Heart left ventricle (tissue), 16 donors: ENCODE measurements around the gene NTRK3. TPM values are rescaled to one million over a fixed set of nuclear protein-coding genes. Genes with fewer than 3 reads are reported as not detected.

ENCODE experiments used
- ATAC-seq, 4 donors: fragments of 200-7000 bp; cut with Tn5 transposase; one replicate each; pipeline ENCODE4 v1.9.1; 2020 to 2022; ENCODE audit warnings: moderate library complexity in 4 of 4, mild to moderate bottlenecking in 3 of 4, moderate number of reproducible peaks in 1 of 4
- DNase-seq, 5 donors: peaks; one replicate each; pipeline ENCODE4 v3.0.0-alpha.2; 2020
- H3K27ac ChIP-seq, 12 donors: fragments of 200-600 bp; sonication (generic) in 4 of 12; one replicate each; pipeline versions ENCODE4 v1.5.0 to v1.8.0; 2016 to 2022; ENCODE audit warnings: mild to moderate bottlenecking in 2 of 12
- H3K27me3 ChIP-seq, 9 donors: fragments of 200-600 bp; sonication (generic) in 2 of 9; one replicate each; pipeline versions ENCODE4 v1.5.1 to v1.8.0; 2016 to 2022; ENCODE audit warnings: mild to moderate bottlenecking in 3 of 9
- H3K36me3 ChIP-seq, 9 donors: fragments of 200-600 bp; sonication (generic) in 2 of 9; one replicate each; pipeline versions ENCODE4 v1.5.0 to v1.8.0; 2018 to 2022; ENCODE audit warnings: mild to moderate bottlenecking in 2 of 9
- H3K4me1 ChIP-seq, 12 donors: fragments of 200-600 bp; sonication (generic) in 4 of 12; one replicate each; pipeline versions ENCODE4 v1.5.0 to v1.8.0; 2016 to 2022; ENCODE audit warnings: mild to moderate bottlenecking in 3 of 12
- H3K4me3 ChIP-seq, 12 donors: fragments of 200-600 bp; sonication (generic) in 4 of 12; one replicate each; pipeline versions ENCODE4 v1.5.0 to v1.8.0; 2017 to 2022; ENCODE audit warnings: mild to moderate bottlenecking in 9 of 12, moderate library complexity in 4 of 12
- H3K9me3 ChIP-seq, 12 donors: fragments of 200-600 bp; sonication (generic) in 4 of 12; one replicate each; pipeline versions ENCODE4 v1.5.0 to v1.8.0; 2016 to 2022; ENCODE audit warnings: mild to moderate bottlenecking in 1 of 12
- CTCF ChIP-seq, 12 donors: fragments of 200-600 bp; sonication (generic) in 4 of 12; IDR thresholded peaks; one replicate each; pipeline versions ENCODE4 v1.5.0 to v1.8.0; 2018 to 2022; ENCODE audit warnings: antibody characterized with exemption in 12 of 12, mild to moderate bottlenecking in 5 of 12
- POLR2A ChIP-seq, 2 donors: fragments of 450-650 bp; IDR thresholded peaks; one replicate each; pipeline ENCODE4 v1.6.1; 2017; ENCODE audit warnings: antibody characterized with exemption in 2 of 2, mild to moderate bottlenecking in 2 of 2, moderate library complexity in 2 of 2
- WGBS, 4 donors: extraction: QIAGEN DNeasy Blood & Tissue Kit in 2 of 4; methylation state at CpG; one replicate each; pipeline versions ENCODE4 v1.1.5 to v1.1.7; 2013 to 2018; 5-methylcytosine and 5-hydroxymethylcytosine counted together
- intact Hi-C, 10 donors: fragments of 100-400 bp; cut with DNase I; formaldehyde crosslinking; loops; one replicate each; pipeline versions ENCODE4 v1.11.1 to v1.14.2; 2022
- polyA plus RNA-seq, 2 donors: library from polyadenylated mRNA; stranded (reverse); fragments of 200-250 nt; gene quantifications; one replicate each; pipeline ENCODE4 v1.2.3, GENCODE V29; 2013
- total RNA-seq, 9 donors: library from RNA; depleted of rRNA in 2 of 9; stranded (reverse); fragments of >200 nt in 2 of 9; fragmentation: NEBNext Ultra II Directional in 3 of 9; extraction: Animal tissue kit (Norgen Biotek cat#: 25700) in 3 of 9; gene quantifications; one replicate each; pipeline versions ENCODE4 v1.1.0 to v1.2.4, GENCODE V29; 2016 to 2023
- donor health status: ischemic (EF 13 %, LVEDD 7.1; RV severe dilation, severe dysfunction).
- donor health status: healthy with polysubstance abuse.
- donor health status: DM: no; HTN: yes; CAD: no.
- donor health status: DM: no; HTN: no; CAD: no.
- donor health status: ischemic (EF 25% LVEDD 6.9; RV normal size, moderate dysfunction).
- donor health status: ischemic (EF 25% LVEDD 5.7; RV mildly dilated, moderate dysfunction).
- donor health status: healthy.
- donor health status: DM: yes; HTN: yes; CAD: no.
- donor health status: ischemic (EF 35%, LVEDD 5.7; RV mildly dilated, moderate dysfunction).
- donor health status: nonischemic (EF 11% LVEDD 7.7; RV severe dilation, severe dysfunction).
- donor health status: DM: yes; HTN: yes; CAD: no.
- donor health status: PGD.
- donor health status: ischemic (EF 29% LVEDD 5.4; RV normal size, mild dysfunction).
- donor health status: nonischemic (EF 23%, LVEDD 6.1; RV moderate dilation, normal function).

Gene NTRK3
- total and polyA plus RNA-seq, 11 donors = 0.53 to 6.8 (median 2.0) TPM

DNA sequence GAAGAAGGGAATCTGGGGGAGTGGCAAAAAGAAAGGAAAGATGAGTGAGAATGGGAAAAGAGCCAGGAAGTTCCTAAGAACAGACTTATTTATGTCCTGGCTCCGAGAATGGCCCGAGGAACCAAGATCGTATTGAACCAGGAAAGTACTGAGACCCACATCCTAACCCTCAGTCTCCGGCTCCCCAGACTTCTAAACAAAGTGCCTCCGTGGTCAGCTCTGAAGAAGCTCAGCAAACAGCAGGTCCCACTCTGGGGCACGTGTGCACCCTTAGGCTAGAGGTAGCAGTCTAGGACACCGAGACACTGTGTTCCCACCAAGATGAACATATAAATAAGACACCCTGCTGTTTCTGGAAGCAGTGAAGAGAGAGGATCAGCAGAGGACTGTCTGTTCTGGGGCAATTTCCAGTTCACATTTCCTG is 307.4 kb downstream of the NTRK3 start:
- peak; percentile 25 to 69 (median 28) for ATAC-seq
- peak overlapping the region in 9 of 12 donors; percentile 1 to 64 (median 50) for H3K27ac ChIP-seq
- 52 to 75% (median 68%) methylated on average over 7 of the region's 7 CpGs for WGBS, 4 donors

GRCh38 chr15:87947560-87947959 is 309.0 kb downstream of the NTRK3 start:
- 45 to 57% (median 46%) methylated on average over 3 of the region's 3 CpGs for WGBS, 4 donors
- Histone ChIP-seq H3K27me3 (no peaks in the 10 kb centered on the region), H3K27ac (no peak overlapping the region), H3K9me3 (no peaks in the 10 kb centered on the region), H3K36me3 (no peaks in the 10 kb centered on the region), H3K4me3 (no peak overlapping the region), H3K4me1 (peaks cover 0 to 31% (median 9%) of the 10 kb centered on the region in 12 donors)
- ATAC-seq = no peak
- intact Hi-C loops = loop anchor here in 1 of 10 donors (10.0 kb wide), 1 partner anchor 273 kb away; no protein-coding TSS in a partner anchor
- TF ChIP-seq POLR2A (IDR thresholded peaks at IDR 0.05) (no peak), CTCF (IDR thresholded peaks at IDR 0.05) (no peak)
- no peak for DNase-seq

More for the DNA sequence above, 307.4 kb downstream of the NTRK3 start:
- no peaks in the 10 kb centered on the region for H3K9me3 ChIP-seq
- DNase-seq = no peak
- no peaks in the 10 kb centered on the region for H3K36me3 ChIP-seq
- H3K4me1 ChIP-seq = peaks cover 0 to 31% (median 8%) of the 10 kb centered on the region in 12 donors
- TF ChIP-seq CTCF (IDR thresholded peaks at IDR 0.05) = no peak
- intact Hi-C loops = loop anchor here in 1 of 10 donors (10.0 kb wide), 1 partner anchor 274 kb away; no protein-coding TSS in a partner anchor
- H3K27me3 ChIP-seq = no peaks in the 10 kb centered on the region
- no peak overlapping the region for H3K4me3 ChIP-seq

GRCh38 chr15:87945246-87945645 is 311.3 kb downstream of the NTRK3 start:
- peaks cover 0 to 35% (median 11%) of the 10 kb centered on the region in 12 donors for H3K4me1 ChIP-seq
- ATAC-seq (no peak), DNase-seq (no peak)
- no peaks in the 10 kb centered on the region for H3K36me3 ChIP-seq
- no peak overlapping the region for H3K4me3 ChIP-seq
- 70 to 86% (median 80%) methylated on average over 3 of the region's 3 CpGs for WGBS, 4 donors
- no peaks in the 10 kb centered on the region for H3K9me3 ChIP-seq
- no peaks in the 10 kb centered on the region for H3K27me3 ChIP-seq
- H3K27ac ChIP-seq = peak overlapping the region in 8 of 12 donors; percentile 19 to 59 (median 36)
- intact Hi-C loops = loop anchor here in 1 of 10 donors (10.0 kb wide), 1 partner anchor 270 kb away; no protein-coding TSS in a partner anchor
- TF ChIP-seq CTCF (IDR thresholded peaks at IDR 0.05) = no peak
- no peak for TF ChIP-seq POLR2A (IDR thresholded peaks at IDR 0.05)

- ATAC-seq = peak; percentile 34 to 76 (median 36)
- peak in 4 of 5 donors; percentile 44 to 70 (median 52) for DNase-seq
- Histone ChIP-seq H3K36me3 (no peaks in the 10 kb centered on the region), H3K4me3 (no peak overlapping the region), H3K4me1 (peaks cover 0 to 32% (median 7%) of the 10 kb centered on the region in 12 donors), H3K27ac (peak overlapping the region in 7 of 12 donors; percentile 19 to 59 (median 41)), H3K9me3 (no peaks in the 10 kb centered on the region), H3K27me3 (no peaks in the 10 kb centered on the region)
- WGBS, 4 donors = 59 to 75% (median 66%) methylated on average over 7 of the region's 7 CpGs
- intact Hi-C loops = loop anchor here in 1 of 10 donors (10.0 kb wide), 1 partner anchor 270 kb away; no protein-coding TSS in a partner anchor
- no peak for TF ChIP-seq CTCF (IDR thresholded peaks at IDR 0.05)
- TF ChIP-seq POLR2A (IDR thresholded peaks at IDR 0.05) = no peak
These were observed 311.8 kb downstream of the NTRK3 start for GRCh38 chr15:87944691-87945090.
